ENCODE measurements around the gene SAE1.
A peak's percentile ranks its signal among the peaks of the same experiment; 100 is the strongest.

Gene SAE1

GRCh38 chr19:47226426-47227351 lies 96.1 kb downstream of the SAE1 start:
- no peaks in the 10 kb centered on the region for H3K27me3 Mint-ChIP-seq
- H3K4me1 Mint-ChIP-seq (ENCODE audit: low read depth), result peaks cover 18% of the 10 kb centered on the region
- H3K4me3 Mint-ChIP-seq, result peak overlapping the region; percentile 79
- H3K9me3 Mint-ChIP-seq (ENCODE audit: low read depth), result no peaks in the 10 kb centered on the region
- H3K27ac Mint-ChIP-seq, result peak overlapping the region; percentile 76
- H3K36me3 Mint-ChIP-seq, result no peaks in the 10 kb centered on the region

- Mint-ChIP-seq H3K4me3 (peak overlapping the region; percentile 75), H3K9me3 (ENCODE audit: low read depth) (no peaks in the 10 kb centered on the region), H3K4me1 (ENCODE audit: low read depth) (peaks cover 25% of the 10 kb centered on the region), H3K36me3 (no peaks in the 10 kb centered on the region), H3K27ac (peak overlapping the region; percentile 77), H3K27me3 (no peaks in the 10 kb centered on the region)
These were observed 96.9 kb downstream of the SAE1 start for GRCh38 chr19:47227352-47228167.

- Mint-ChIP-seq H3K27me3 (no peaks in the 10 kb centered on the region), H3K4me1 (ENCODE audit: low read depth) (peaks cover 30% of the 10 kb centered on the region), H3K9me3 (ENCODE audit: low read depth) (no peaks in the 10 kb centered on the region), H3K27ac (no peak overlapping the region), H3K36me3 (no peaks in the 10 kb centered on the region), H3K4me3 (no peak overlapping the region)
These were observed 97.7 kb downstream of the SAE1 start for GRCh38 chr19:47228168-47228936.

- Mint-ChIP-seq H3K9me3 (ENCODE audit: low read depth) (no peaks in the 10 kb centered on the region), H3K27ac (no peak overlapping the region), H3K4me3 (no peak overlapping the region), H3K4me1 (ENCODE audit: low read depth) (peaks cover 32% of the 10 kb centered on the region), H3K36me3 (no peaks in the 10 kb centered on the region), H3K27me3 (no peaks in the 10 kb centered on the region)
These were observed 98.5 kb downstream of the SAE1 start for GRCh38 chr19:47228937-47229675.

GRCh38 chr19:47229676-47230053 lies 99.0 kb downstream of the SAE1 start:
- peaks cover 32% of the 10 kb centered on the region for H3K4me1 Mint-ChIP-seq (ENCODE audit: low read depth)
- no peaks in the 10 kb centered on the region for H3K36me3 Mint-ChIP-seq
- no peak overlapping the region for H3K27ac Mint-ChIP-seq
- H3K9me3 Mint-ChIP-seq (ENCODE audit: low read depth), result no peaks in the 10 kb centered on the region
- H3K4me3 Mint-ChIP-seq, result no peak overlapping the region
- no peaks in the 10 kb centered on the region for H3K27me3 Mint-ChIP-seq

- peak overlapping the region; percentile 42 for H3K4me3 Mint-ChIP-seq
- H3K9me3 Mint-ChIP-seq (ENCODE audit: low read depth), result no peaks in the 10 kb centered on the region
- H3K4me1 Mint-ChIP-seq (ENCODE audit: low read depth), result peaks cover 32% of the 10 kb centered on the region
- H3K36me3 Mint-ChIP-seq, result no peaks in the 10 kb centered on the region
- no peak overlapping the region for H3K27ac Mint-ChIP-seq
- H3K27me3 Mint-ChIP-seq, result no peaks in the 10 kb centered on the region
These were observed 99.7 kb downstream of the SAE1 start for GRCh38 chr19:47230054-47230920.

- Mint-ChIP-seq H3K9me3 (ENCODE audit: low read depth) (no peaks in the 10 kb centered on the region), H3K4me3 (peak within 1 kb of the TSS; percentile 86), H3K36me3 (no peaks in the 10 kb centered on the region), H3K27ac (peak within 1 kb of the TSS; percentile 89), H3K27me3 (no peaks in the 10 kb centered on the region), H3K4me1 (ENCODE audit: low read depth) (peaks cover 28% of the 10 kb centered on the region)
These were observed 100.2 kb downstream of the SAE1 start, which contains the start of gene BBC3 for GRCh38 chr19:47230921-47231214. TSS of gene BBC3 (minus strand) at chr19:47231199. CDS start at chr19:47228431, 2,768 bp downstream.

- no peaks in the 10 kb centered on the region for H3K9me3 Mint-ChIP-seq (ENCODE audit: low read depth)
- H3K4me1 Mint-ChIP-seq (ENCODE audit: low read depth), result peaks cover 28% of the 10 kb centered on the region
- no peaks in the 10 kb centered on the region for H3K27me3 Mint-ChIP-seq
- H3K27ac Mint-ChIP-seq, result peak overlapping the region; percentile 89
- peak overlapping the region; percentile 86 for H3K4me3 Mint-ChIP-seq
- no peaks in the 10 kb centered on the region for H3K36me3 Mint-ChIP-seq
These were observed 100.8 kb downstream of the SAE1 start for GRCh38 chr19:47231215-47232054.

- Mint-ChIP-seq H3K4me3 (peak overlapping the region; percentile 86), H3K36me3 (no peaks in the 10 kb centered on the region), H3K9me3 (ENCODE audit: low read depth) (no peaks in the 10 kb centered on the region), H3K27me3 (no peaks in the 10 kb centered on the region), H3K27ac (peak overlapping the region; percentile 89), H3K4me1 (ENCODE audit: low read depth) (peaks cover 20% of the 10 kb centered on the region)
These were observed 102.0 kb downstream of the SAE1 start for GRCh38 chr19:47232422-47233211.

- Mint-ChIP-seq H3K9me3 (ENCODE audit: low read depth) (no peaks in the 10 kb centered on the region), H3K4me3 (no peak overlapping the region), H3K27ac (no peak overlapping the region), H3K36me3 (no peaks in the 10 kb centered on the region), H3K27me3 (no peaks in the 10 kb centered on the region), H3K4me1 (ENCODE audit: low read depth) (peaks cover 37% of the 10 kb centered on the region)
These were observed 105.5 kb downstream of the SAE1 start for GRCh38 chr19:47236072-47236675.

- H3K4me1 Mint-ChIP-seq (ENCODE audit: low read depth), result peaks cover 27% of the 10 kb centered on the region
- no peaks in the 10 kb centered on the region for H3K27me3 Mint-ChIP-seq
- H3K4me3 Mint-ChIP-seq, result peak overlapping the region; percentile 80
- H3K27ac Mint-ChIP-seq, result peak overlapping the region; percentile 46
- no peaks in the 10 kb centered on the region for H3K9me3 Mint-ChIP-seq (ENCODE audit: low read depth)
- H3K36me3 Mint-ChIP-seq, result no peaks in the 10 kb centered on the region
These were observed 108.5 kb downstream of the SAE1 start for GRCh38 chr19:47239152-47239551.

Data from activated naive CD8-positive, alpha-beta T cell (primary cell).